Esophagus muscularis mucosa (tissue), 4 donors: ENCODE measurements around the gene MGLL. TPM values are rescaled to one million over a fixed set of nuclear protein-coding genes. Genes with fewer than 3 reads are reported as not detected.
A peak's percentile ranks its signal among the peaks of the same experiment; 100 is the strongest.

Source experiments
- DNase-seq: peaks from one replicate; pipeline ENCODE4 v3.0.0-alpha.2; 2017; ENCODE audit errors: extremely low spot score
- H3K27ac ChIP-seq, 4 donors: fragments of 200-600 bp; sonication (generic); replicated peaks in 1 of 4; 1 replicate in 3 of 4; 2 replicates in 1 of 4; pipeline ENCODE4 v1.5.1; 2016 to 2019; ENCODE audit warnings: mild to moderate bottlenecking in 1 of 4
- H3K27me3 ChIP-seq, 4 donors: fragments of 200-600 bp; sonication (generic); one replicate each; pipeline versions ENCODE4 v1.5.1 to v1.6.0; 2016 to 2019
- H3K36me3 ChIP-seq, 4 donors: fragments of 200-600 bp; sonication (generic); one replicate each; pipeline ENCODE4 v1.5.1; 2016 to 2019
- H3K4me1 ChIP-seq, 4 donors: fragments of 200-600 bp; sonication (generic); one replicate each; pipeline ENCODE4 v1.5.1; 2016 to 2019
- H3K4me3 ChIP-seq, 4 donors: fragments of 200-600 bp; sonication (generic); 1 replicate in 2 of 4; 2 replicates in 2 of 4; pipeline ENCODE4 v1.5.1; 2016 to 2019; ENCODE audit warnings: mild to moderate bottlenecking in 4 of 4, moderate library complexity in 1 of 4
- H3K9me3 ChIP-seq, 4 donors: fragments of 200-600 bp; sonication (generic); 1 replicate in 3 of 4; 2 replicates in 1 of 4; pipeline ENCODE4 v1.5.1; 2016 to 2019
- CTCF ChIP-seq, 3 experiments: fragments of 200-600 bp in 2 of 3; fragments of 450-650 bp in 1 of 3; sonication (generic) in 2 of 3; IDR thresholded peaks; one replicate each; pipeline ENCODE4 v1.5.1; 2017 to 2019; ENCODE audit warnings: antibody characterized with exemption in 3 of 3, mild to moderate bottlenecking in 2 of 3, moderate library complexity in 1 of 3
- EP300 ChIP-seq: sonication (generic); formaldehyde crosslinking; IDR thresholded peaks from one replicate; pipeline ENCODE4 v1.6.1; 2017; ENCODE audit warnings: antibody characterized with exemption
- POLR2A ChIP-seq: fragments of 450-650 bp; IDR thresholded peaks from one replicate; pipeline ENCODE4 v1.6.1; 2017; ENCODE audit warnings: antibody characterized with exemption, moderate library complexity, mild to moderate bottlenecking, low read depth
- POLR2AphosphoS5 ChIP-seq, 2 donors: sonication (generic); formaldehyde crosslinking; IDR thresholded peaks; one replicate each; pipeline ENCODE4 v1.6.1; 2017; ENCODE audit warnings: antibody characterized with exemption in 2 of 2
- WGBS: methylation state at CpG from one replicate; pipeline ENCODE4 v1.1.5; 2018; 5-methylcytosine and 5-hydroxymethylcytosine counted together
- intact Hi-C: fragments of 100-400 bp; cut with DNase I; formaldehyde crosslinking; loops from one replicate; pipeline ENCODE4 v1.15.1; 2023
- total RNA-seq, 4 donors: library from RNA; depleted of rRNA; stranded (reverse); fragments of >200 nt; gene quantifications; one replicate each; pipeline versions ENCODE4 v1.1.0 to v1.2.1, GENCODE V29; 2016

The MGLL gene
- total RNA-seq, 4 donors from 2014 or later, result 56.5 to 155 (median 80.7) TPM

- WGBS, result 97% methylated on average over 2 of the region's 2 CpGs
- Histone ChIP-seq H3K27me3 (no peaks in the 10 kb centered on the region), H3K4me1 (no peaks in the 10 kb centered on the region), H3K9me3 (peaks cover 0 to 13% (median 0%) of the 10 kb centered on the region in 4 donors), H3K27ac (no peak overlapping the region), H3K36me3 (no peaks in the 10 kb centered on the region), H3K4me3 (no peak overlapping the region)
- no peak for DNase-seq
- intact Hi-C loops, result loop anchor here (2.0 to 10.0 kb wide), 2 partner anchors 181 to 259 kb away; no protein-coding TSS in a partner anchor
- no peak for TF ChIP-seq CTCF (IDR thresholded peaks at IDR 0.05)
- no peak for TF ChIP-seq POLR2AphosphoS5 (IDR thresholded peaks at IDR 0.05)
- TF ChIP-seq EP300, result no peak
- no peak for TF ChIP-seq POLR2A
Measured at GRCh38 chr3:127833281-127834032, 11.1 kb upstream of the MGLL start.

GRCh38 chr3:127831723-127832172 lies 9.4 kb upstream of the MGLL start:
- no peaks in the 10 kb centered on the region for H3K36me3 ChIP-seq
- intact Hi-C loops, result loop anchor here (2.0 to 10.0 kb wide), 2 partner anchors 179 to 257 kb away; no protein-coding TSS in a partner anchor
- H3K9me3 ChIP-seq, result peaks cover 0 to 24% (median 0%) of the 10 kb centered on the region in 4 donors
- peak; percentile 69 to 81 (median 69) for TF ChIP-seq CTCF (IDR thresholded peaks at IDR 0.05)
- no peak for TF ChIP-seq EP300
- no peak overlapping the region for H3K27ac ChIP-seq
- 48% methylated on average over 4 of the region's 4 CpGs for WGBS
- no peaks in the 10 kb centered on the region for H3K4me1 ChIP-seq
- no peak for DNase-seq
- H3K4me3 ChIP-seq, result no peak overlapping the region
- H3K27me3 ChIP-seq, result no peaks in the 10 kb centered on the region

GRCh38 chr3:127829537-127829936 lies 7.2 kb upstream of the MGLL start:
- H3K4me1 ChIP-seq, result no peaks in the 10 kb centered on the region
- H3K9me3 ChIP-seq, result peaks cover 0 to 24% (median 0%) of the 10 kb centered on the region in 4 donors
- no peak overlapping the region for H3K4me3 ChIP-seq
- no peak for DNase-seq
- no peaks in the 10 kb centered on the region for H3K36me3 ChIP-seq
- no peak overlapping the region for H3K27ac ChIP-seq
- no peak for TF ChIP-seq POLR2AphosphoS5 (IDR thresholded peaks at IDR 0.05)
- TF ChIP-seq CTCF (IDR thresholded peaks at IDR 0.05), result no peak
- TF ChIP-seq EP300, result no peak
- 63% methylated on average over 1 of the region's 1 CpG for WGBS
- H3K27me3 ChIP-seq, result no peaks in the 10 kb centered on the region
- intact Hi-C loops, result no loop called here

GRCh38 chr3:127827808-127828207 lies 5.5 kb upstream of the MGLL start:
- TF ChIP-seq POLR2AphosphoS5 (IDR thresholded peaks at IDR 0.05), result no peak
- no peak for TF ChIP-seq CTCF (IDR thresholded peaks at IDR 0.05)
- TF ChIP-seq EP300, result no peak
- no peak for TF ChIP-seq POLR2A

More at GRCh38 chr3:127827808-127828207, 5.5 kb upstream of the MGLL start:
- peaks cover 0 to 24% (median 0%) of the 10 kb centered on the region in 4 donors for H3K9me3 ChIP-seq
- H3K27me3 ChIP-seq, result no peaks in the 10 kb centered on the region
- no peak overlapping the region for H3K27ac ChIP-seq
- peaks cover 0 to 7% (median 6%) of the 10 kb centered on the region in 4 donors for H3K4me1 ChIP-seq
- no peak for DNase-seq
- intact Hi-C loops, result no loop called here
- H3K36me3 ChIP-seq, result no peaks in the 10 kb centered on the region
- WGBS, result 90% methylated on average over 2 of the region's 2 CpGs
- H3K4me3 ChIP-seq, result no peak overlapping the region
